Nephron progenitor cell (in vitro differentiated cells): ENCODE data around the gene TEDDM1.
A peak's percentile ranks its signal among the peaks of the same experiment; 100 is the strongest.
"Not testable (repeated sequence)": the region's sequence is repeated elsewhere in the genome, so short reads cannot be mapped to it uniquely, and the experiment has no call there.

Experiments used
- DNase-seq: peaks from one replicate; pipeline ENCODE4 v3.0.0; 2021
- H3K27ac Mint-ChIP-seq: 2 replicates; pipeline ENCODE4 v1.8.0; 2021; ENCODE audit warnings: mild to moderate bottlenecking, moderate library complexity, mixed read lengths
- H3K27me3 Mint-ChIP-seq: 2 replicates; pipeline ENCODE4 v1.8.0; 2021; ENCODE audit warnings: mild to moderate bottlenecking, low read depth, mixed read lengths; ENCODE audit not compliant: poor library complexity
- H3K36me3 Mint-ChIP-seq: 2 replicates; pipeline ENCODE4 v1.8.0; 2021; ENCODE audit warnings: low read depth, mixed read lengths
- H3K4me1 Mint-ChIP-seq: 2 replicates; pipeline ENCODE4 v1.8.0; 2021; ENCODE audit warnings: mixed read lengths
- H3K4me3 Mint-ChIP-seq: 2 replicates; pipeline ENCODE4 v1.8.0; 2021; ENCODE audit warnings: mild to moderate bottlenecking, moderate library complexity, mixed read lengths
- H3K9me3 Mint-ChIP-seq: 2 replicates; pipeline ENCODE4 v1.8.0; 2021; ENCODE audit warnings: mild to moderate bottlenecking, moderate library complexity, mixed read lengths
- TF ChIP-seq, protein P1 (sequence below): fragments of 200-600 bp; sonication (generic); IDR thresholded peaks from 2 replicates; pipeline ENCODE4 v1.5.0; 2021; ENCODE audit warnings: antibody characterized with exemption

TEDDM1 gene

DNA sequence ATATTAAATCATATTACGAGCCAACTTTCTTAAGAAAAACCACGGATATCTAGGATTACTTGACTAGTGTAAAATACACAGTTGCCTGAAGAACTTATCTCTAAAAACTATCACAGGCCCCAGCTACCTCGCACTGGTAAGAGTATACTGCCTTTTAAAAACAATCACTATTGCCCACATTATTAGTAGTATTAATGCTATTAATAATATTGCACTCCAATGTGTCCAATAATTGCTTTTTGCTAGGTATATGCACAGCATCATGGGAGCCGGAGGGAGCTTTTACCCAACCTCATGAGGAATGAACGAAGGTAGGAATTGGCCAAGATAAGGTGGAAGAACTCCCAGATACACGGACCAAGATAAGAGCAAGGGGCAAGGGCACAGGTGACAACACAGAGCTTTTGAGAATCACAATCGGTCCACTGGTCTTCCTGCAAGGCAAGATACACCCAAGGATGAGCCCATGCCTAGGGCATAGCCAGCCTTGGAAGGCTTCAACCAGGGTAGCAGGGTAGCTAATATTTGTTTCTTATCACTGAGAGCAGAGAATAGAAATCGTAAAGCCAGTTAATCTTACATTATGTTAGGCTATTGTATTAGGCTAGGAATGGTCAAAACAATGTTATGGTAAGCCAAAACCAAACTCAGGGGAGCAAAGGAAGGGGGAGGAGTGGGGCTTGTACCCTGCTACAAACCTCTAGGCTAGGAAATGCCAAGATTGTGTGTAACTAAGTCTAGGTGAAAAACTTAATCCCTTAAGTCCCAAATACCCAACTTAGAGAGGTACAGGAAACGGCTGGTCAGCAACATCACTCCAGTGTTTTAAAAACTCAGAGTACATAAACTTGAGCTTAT is 18.3 kb downstream of the TEDDM1 start:
- H3K27me3 Mint-ChIP-seq = peaks cover 3% of the 10 kb centered on the region
- TF ChIP-seq, protein P1, sequence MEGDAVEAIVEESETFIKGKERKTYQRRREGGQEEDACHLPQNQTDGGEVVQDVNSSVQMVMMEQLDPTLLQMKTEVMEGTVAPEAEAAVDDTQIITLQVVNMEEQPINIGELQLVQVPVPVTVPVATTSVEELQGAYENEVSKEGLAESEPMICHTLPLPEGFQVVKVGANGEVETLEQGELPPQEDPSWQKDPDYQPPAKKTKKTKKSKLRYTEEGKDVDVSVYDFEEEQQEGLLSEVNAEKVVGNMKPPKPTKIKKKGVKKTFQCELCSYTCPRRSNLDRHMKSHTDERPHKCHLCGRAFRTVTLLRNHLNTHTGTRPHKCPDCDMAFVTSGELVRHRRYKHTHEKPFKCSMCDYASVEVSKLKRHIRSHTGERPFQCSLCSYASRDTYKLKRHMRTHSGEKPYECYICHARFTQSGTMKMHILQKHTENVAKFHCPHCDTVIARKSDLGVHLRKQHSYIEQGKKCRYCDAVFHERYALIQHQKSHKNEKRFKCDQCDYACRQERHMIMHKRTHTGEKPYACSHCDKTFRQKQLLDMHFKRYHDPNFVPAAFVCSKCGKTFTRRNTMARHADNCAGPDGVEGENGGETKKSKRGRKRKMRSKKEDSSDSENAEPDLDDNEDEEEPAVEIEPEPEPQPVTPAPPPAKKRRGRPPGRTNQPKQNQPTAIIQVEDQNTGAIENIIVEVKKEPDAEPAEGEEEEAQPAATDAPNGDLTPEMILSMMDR = no peak
- no peaks in the 10 kb centered on the region for H3K9me3 Mint-ChIP-seq
- H3K4me1 Mint-ChIP-seq = peaks cover 5% of the 10 kb centered on the region
- no peak overlapping the region for H3K4me3 Mint-ChIP-seq
- peaks cover 64% of the 10 kb centered on the region for H3K36me3 Mint-ChIP-seq
- DNase-seq = no peak
- peak overlapping the region; percentile 5 for H3K27ac Mint-ChIP-seq

DNA sequence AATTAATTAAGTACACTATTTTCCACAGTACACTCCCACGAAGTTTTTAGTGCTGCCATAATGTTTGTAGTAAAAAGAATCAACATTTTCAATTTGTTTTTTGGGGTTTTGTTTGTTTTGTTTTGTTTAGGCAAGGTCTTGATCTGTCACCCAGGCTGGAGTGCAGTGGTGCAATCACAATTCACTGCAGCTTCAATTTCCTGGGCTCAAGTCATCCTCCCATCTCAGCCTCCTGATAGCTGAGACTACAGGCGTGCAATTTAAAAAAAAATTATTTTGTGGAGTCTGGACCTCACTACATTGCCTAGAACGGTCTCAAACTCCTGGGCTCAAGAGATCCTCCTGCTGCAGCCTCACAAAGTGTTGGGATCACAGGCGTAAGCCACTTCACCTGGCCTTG is 20.3 kb downstream of the TEDDM1 start:
- no peak for DNase-seq
- peaks cover 3% of the 10 kb centered on the region for H3K27me3 Mint-ChIP-seq
- peak overlapping the region; percentile 19 for H3K27ac Mint-ChIP-seq
- no peak overlapping the region for H3K4me3 Mint-ChIP-seq
- TF ChIP-seq, protein P1 = no peak
- peaks cover 44% of the 10 kb centered on the region for H3K36me3 Mint-ChIP-seq
- no peaks in the 10 kb centered on the region for H3K4me1 Mint-ChIP-seq
- H3K9me3 Mint-ChIP-seq = no peaks in the 10 kb centered on the region

DNA sequence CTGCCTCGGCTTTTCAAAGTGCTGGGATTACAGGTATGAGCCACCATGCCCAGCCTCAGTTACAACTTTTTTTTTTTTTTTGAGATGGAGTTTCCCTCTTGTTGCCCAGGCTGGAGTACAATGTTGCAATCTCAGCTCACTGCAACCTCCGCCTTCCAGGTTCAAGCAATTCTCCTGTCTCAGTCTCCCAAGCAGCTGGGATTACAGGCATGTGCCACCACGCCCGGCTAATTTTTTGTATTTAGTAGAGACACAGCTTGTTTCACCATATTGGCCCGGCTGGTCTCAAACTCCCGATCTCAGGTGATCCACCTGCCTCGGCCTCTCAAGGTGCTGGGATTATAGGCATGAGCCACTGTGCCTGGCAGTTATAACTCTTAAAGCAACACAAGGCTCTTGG is 20.7 kb downstream of the TEDDM1 start:
- H3K36me3 Mint-ChIP-seq = peaks cover 40% of the 10 kb centered on the region
- not testable (repeated sequence) for H3K27me3 Mint-ChIP-seq, H3K9me3 Mint-ChIP-seq, H3K27ac Mint-ChIP-seq, H3K4me3 Mint-ChIP-seq, DNase-seq, H3K4me1 Mint-ChIP-seq

DNA sequence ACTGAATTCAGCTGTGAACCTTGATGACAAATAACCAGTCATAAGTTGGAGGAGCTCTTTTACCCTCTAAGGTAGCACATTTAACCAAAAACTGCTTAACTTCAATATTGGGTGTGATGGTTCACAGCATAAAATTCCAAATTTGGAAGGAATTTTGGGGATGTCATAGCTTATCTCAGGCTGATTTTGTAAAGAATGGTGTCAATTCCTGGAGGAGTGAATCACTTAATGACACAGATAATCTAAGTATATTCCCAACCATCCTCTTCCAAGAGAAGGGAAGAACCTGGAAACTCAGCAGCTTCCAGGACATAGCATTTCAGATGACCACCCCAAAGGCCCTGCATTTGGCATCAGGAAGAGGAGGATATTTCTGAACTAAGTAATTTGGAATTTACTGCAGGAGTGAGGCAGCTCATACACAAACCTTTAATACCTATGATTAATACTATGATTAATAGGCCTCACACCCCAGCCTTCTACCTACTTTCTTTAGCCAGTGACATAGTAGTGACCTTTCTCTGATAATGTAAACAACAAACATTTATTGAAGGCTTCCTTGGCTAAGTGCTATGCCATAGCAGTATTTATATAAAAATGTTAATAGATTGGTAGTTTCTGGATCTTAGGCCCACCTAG is 23.4 kb downstream of the TEDDM1 start:
- TF ChIP-seq, protein P1 = no peak
- H3K27ac Mint-ChIP-seq = no peak overlapping the region
- DNase-seq = no peak
- H3K9me3 Mint-ChIP-seq = no peaks in the 10 kb centered on the region
- no peak overlapping the region for H3K4me3 Mint-ChIP-seq
- no peaks in the 10 kb centered on the region for H3K4me1 Mint-ChIP-seq
- peaks cover 12% of the 10 kb centered on the region for H3K36me3 Mint-ChIP-seq
- peaks cover 8% of the 10 kb centered on the region for H3K27me3 Mint-ChIP-seq

DNA sequence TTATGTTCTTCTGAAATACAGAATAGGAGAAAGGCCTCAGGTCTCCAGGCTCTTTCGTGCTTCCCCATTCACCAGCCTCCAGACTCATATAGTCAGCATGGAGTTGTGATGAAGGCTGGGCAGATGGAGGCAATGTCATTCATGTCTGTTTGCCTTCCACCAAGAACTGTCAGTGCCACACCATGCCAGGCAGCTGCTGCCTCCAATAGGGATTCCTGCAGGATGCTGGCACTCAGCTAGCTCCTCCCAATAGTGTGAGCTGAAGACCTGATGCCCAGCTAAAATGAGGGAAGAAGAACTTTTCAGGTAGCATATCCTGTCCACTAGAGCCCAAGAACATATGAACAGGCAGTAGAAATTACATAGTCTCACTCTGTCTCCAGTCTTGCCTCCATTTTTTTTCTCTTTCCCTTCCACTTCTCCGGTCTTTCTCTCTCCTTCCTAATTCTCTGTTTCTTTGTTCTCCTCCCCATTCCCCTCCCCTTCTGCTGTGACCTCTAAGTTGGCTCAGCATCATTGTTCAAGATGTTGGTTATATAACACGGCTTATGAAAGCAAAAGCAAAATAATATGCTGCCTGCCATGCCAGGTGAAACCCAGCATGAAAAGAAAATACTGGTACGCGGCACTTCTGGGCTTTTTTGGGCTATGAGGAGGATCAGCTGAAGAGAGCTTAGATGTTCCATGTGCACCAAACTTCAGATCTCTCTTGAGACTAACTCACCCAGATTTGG is 26.2 kb downstream of the TEDDM1 start:
- no peaks in the 10 kb centered on the region for H3K9me3 Mint-ChIP-seq
- H3K36me3 Mint-ChIP-seq = no peaks in the 10 kb centered on the region
- no peaks in the 10 kb centered on the region for H3K4me1 Mint-ChIP-seq

More for the DNA sequence above, 26.2 kb downstream of the TEDDM1 start:
- TF ChIP-seq, protein P1 = no peak
- Mint-ChIP-seq H3K27ac (no peak overlapping the region), H3K4me3 (no peak overlapping the region), H3K27me3 (peaks cover 7% of the 10 kb centered on the region)
- no peak for DNase-seq
